Nephron progenitor cell (in vitro differentiated cells): Measurements from ENCODE around the gene SLC7A7.
"Not testable (repeated sequence)": the region's sequence is repeated elsewhere in the genome, so short reads cannot be mapped to it uniquely, and the experiment has no call there.

Experiments
- DNase-seq: peaks from one replicate; pipeline ENCODE4 v3.0.0; 2021
- H3K27ac Mint-ChIP-seq: 2 replicates; pipeline ENCODE4 v1.8.0; 2021; ENCODE audit warnings: mild to moderate bottlenecking, moderate library complexity, mixed read lengths
- H3K27me3 Mint-ChIP-seq: 2 replicates; pipeline ENCODE4 v1.8.0; 2021; ENCODE audit warnings: mild to moderate bottlenecking, low read depth, mixed read lengths; ENCODE audit not compliant: poor library complexity
- H3K36me3 Mint-ChIP-seq: 2 replicates; pipeline ENCODE4 v1.8.0; 2021; ENCODE audit warnings: low read depth, mixed read lengths
- H3K4me1 Mint-ChIP-seq: 2 replicates; pipeline ENCODE4 v1.8.0; 2021; ENCODE audit warnings: mixed read lengths
- H3K4me3 Mint-ChIP-seq: 2 replicates; pipeline ENCODE4 v1.8.0; 2021; ENCODE audit warnings: mild to moderate bottlenecking, moderate library complexity, mixed read lengths
- H3K9me3 Mint-ChIP-seq: 2 replicates; pipeline ENCODE4 v1.8.0; 2021; ENCODE audit warnings: mild to moderate bottlenecking, moderate library complexity, mixed read lengths
- TF ChIP-seq, protein P1 (sequence below): fragments of 200-600 bp; sonication (generic); IDR thresholded peaks from 2 replicates; pipeline ENCODE4 v1.5.0; 2021; ENCODE audit warnings: antibody characterized with exemption

SLC7A7 gene

DNA sequence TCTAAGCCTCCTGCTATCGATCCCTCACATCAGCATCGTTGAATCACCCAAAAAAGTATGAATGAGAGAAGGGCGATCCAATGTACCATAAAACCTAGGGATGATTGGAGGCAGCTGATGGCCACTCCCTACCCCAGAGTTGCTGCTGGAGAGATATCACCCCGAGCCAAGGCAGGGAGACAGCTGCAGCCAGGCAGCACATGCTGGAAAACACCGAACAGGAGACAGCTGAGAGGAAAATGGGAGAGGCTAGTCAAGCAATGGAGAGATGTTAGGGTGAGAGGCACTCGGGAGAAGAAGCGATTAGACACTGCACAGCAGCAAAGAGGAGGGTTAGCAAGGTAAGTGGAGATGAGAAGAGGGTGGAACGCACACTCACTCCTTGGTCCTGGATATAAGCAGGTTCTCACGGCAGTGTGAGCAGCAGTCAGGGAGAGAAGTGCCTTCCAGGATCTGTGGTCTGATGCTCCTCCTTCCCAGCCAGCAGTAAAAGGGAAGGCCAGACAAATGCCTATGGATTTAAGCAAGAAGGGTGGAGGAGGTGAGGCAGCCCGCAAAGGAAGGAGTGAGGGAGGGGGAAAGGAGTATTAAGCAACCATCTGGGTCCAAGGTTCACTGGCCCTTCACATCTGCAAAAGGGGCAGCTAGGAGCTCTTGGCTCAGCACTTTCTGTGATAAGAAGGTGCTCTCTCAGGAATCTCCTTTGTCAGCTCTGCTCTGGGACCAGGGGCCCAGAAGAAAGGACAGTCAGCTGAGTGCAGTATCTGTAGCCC is at the start of gene SLC7A7:
SLC7A7 (minus strand) TSS at position 495 of the 773 bp plus-strand sequence. CDS start 2,037 bp downstream, outside the sequence.
- peak within 1 kb of the TSS; percentile 65 for H3K27ac Mint-ChIP-seq
- DNase-seq = no peak
- H3K36me3 Mint-ChIP-seq = no peaks in the 10 kb centered on the region
- no peaks in the 10 kb centered on the region for H3K9me3 Mint-ChIP-seq
- H3K4me3 Mint-ChIP-seq = peak within 1 kb of the TSS; percentile 54
- peaks cover 13% of the 10 kb centered on the region for H3K27me3 Mint-ChIP-seq
- TF ChIP-seq, protein P1, sequence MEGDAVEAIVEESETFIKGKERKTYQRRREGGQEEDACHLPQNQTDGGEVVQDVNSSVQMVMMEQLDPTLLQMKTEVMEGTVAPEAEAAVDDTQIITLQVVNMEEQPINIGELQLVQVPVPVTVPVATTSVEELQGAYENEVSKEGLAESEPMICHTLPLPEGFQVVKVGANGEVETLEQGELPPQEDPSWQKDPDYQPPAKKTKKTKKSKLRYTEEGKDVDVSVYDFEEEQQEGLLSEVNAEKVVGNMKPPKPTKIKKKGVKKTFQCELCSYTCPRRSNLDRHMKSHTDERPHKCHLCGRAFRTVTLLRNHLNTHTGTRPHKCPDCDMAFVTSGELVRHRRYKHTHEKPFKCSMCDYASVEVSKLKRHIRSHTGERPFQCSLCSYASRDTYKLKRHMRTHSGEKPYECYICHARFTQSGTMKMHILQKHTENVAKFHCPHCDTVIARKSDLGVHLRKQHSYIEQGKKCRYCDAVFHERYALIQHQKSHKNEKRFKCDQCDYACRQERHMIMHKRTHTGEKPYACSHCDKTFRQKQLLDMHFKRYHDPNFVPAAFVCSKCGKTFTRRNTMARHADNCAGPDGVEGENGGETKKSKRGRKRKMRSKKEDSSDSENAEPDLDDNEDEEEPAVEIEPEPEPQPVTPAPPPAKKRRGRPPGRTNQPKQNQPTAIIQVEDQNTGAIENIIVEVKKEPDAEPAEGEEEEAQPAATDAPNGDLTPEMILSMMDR = no peak
- H3K4me1 Mint-ChIP-seq = peaks cover 34% of the 10 kb centered on the region

DNA sequence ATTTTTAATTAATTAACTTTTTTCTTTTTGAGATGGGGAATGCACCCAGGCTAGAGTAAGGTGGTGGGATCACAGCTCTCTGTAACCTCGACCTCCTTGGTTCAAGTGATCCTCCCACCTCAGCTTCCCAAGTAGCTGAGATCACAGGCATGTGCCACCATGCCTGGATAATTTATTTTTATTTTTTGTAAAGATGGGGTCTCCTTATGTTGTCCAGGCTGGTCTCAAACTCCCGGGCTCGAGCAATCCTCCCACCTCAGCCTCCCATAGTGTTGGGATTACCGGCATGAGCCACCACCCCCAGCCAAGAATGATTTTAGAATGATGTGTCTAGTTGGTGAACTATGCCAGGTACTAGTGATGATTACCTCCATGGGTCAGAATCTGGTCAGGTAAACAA is 49.7 kb upstream of the SLC7A7 start:
- TF ChIP-seq, protein P1 = no peak
- Mint-ChIP-seq H3K9me3 (peaks cover 4% of the 10 kb centered on the region), H3K36me3 (no peaks in the 10 kb centered on the region), H3K4me3 (no peak overlapping the region), H3K27me3 (peaks cover 3% of the 10 kb centered on the region), H3K27ac (no peak overlapping the region), H3K4me1 (peaks cover 6% of the 10 kb centered on the region)
- no peak for DNase-seq

DNA sequence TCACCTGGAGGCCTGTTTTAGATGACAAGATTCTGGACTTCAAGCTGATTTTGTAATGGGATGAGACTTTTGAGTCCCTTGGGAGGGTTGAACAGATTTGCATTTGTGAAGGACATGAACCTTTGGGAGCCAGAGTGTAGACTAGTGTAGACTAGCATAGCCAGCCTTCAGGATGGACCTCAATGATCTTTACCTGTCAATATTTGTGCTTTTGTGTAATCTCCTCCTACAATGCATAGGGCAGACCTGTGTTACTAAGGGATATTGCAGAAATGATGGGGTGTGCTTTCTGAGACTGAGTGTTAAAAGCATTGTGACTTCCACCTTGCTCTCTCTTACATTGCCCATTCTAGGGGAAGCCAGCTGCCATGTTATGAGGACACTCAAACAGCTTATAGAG is 46.4 kb upstream of the SLC7A7 start:
- peaks cover 4% of the 10 kb centered on the region for H3K9me3 Mint-ChIP-seq
- H3K4me3 Mint-ChIP-seq = no peak overlapping the region
- H3K27me3 Mint-ChIP-seq = peaks cover 3% of the 10 kb centered on the region
- TF ChIP-seq, protein P1 = no peak
- DNase-seq = no peak
- H3K27ac Mint-ChIP-seq = no peak overlapping the region
- H3K4me1 Mint-ChIP-seq = no peaks in the 10 kb centered on the region
- H3K36me3 Mint-ChIP-seq = no peaks in the 10 kb centered on the region

DNA sequence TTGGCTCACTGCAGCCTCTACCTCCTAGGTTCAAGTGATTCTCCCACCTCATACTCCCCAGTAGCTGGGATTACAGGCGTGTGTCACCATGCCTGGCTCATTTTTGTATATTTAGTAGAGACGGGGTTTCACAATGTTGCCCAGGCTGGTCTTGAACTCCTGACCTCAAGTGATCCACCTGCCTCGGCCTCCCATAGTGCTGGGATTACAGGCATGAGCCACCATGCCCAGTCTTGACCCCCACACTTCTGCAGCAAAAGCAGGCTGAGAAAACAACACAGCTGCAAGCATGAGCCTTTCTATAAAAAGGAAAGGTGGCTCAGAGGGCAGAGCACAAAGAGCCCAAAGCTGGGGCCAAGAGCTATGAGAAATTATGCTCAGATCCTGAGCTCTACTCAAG is 45.1 kb upstream of the SLC7A7 start:
- not testable (repeated sequence) for H3K9me3 Mint-ChIP-seq, H3K36me3 Mint-ChIP-seq, H3K27ac Mint-ChIP-seq

GRCh38 chr14:22856428-22856827 is 41.2 kb upstream of the SLC7A7 start:
- peaks cover 3% of the 10 kb centered on the region for H3K27me3 Mint-ChIP-seq
- peaks cover 9% of the 10 kb centered on the region for H3K4me1 Mint-ChIP-seq

More for the DNA sequence above, 45.1 kb upstream of the SLC7A7 start:
- DNase-seq, H3K4me1 Mint-ChIP-seq, H3K4me3 Mint-ChIP-seq, H3K27me3 Mint-ChIP-seq: not testable (repeated sequence)

GRCh38 chr14:22854963-22855724 is 39.9 kb upstream of the SLC7A7 start:
- H3K36me3 Mint-ChIP-seq = no peaks in the 10 kb centered on the region
- H3K4me1 Mint-ChIP-seq = peaks cover 9% of the 10 kb centered on the region
- no peak for DNase-seq

More at GRCh38 chr14:22856428-22856827, 41.2 kb upstream of the SLC7A7 start:
- peaks cover 4% of the 10 kb centered on the region for H3K9me3 Mint-ChIP-seq
- TF ChIP-seq, protein P1 = no peak
- H3K36me3 Mint-ChIP-seq = no peaks in the 10 kb centered on the region
- H3K4me3 Mint-ChIP-seq = no peak overlapping the region
- DNase-seq = no peak
- no peak overlapping the region for H3K27ac Mint-ChIP-seq

DNA sequence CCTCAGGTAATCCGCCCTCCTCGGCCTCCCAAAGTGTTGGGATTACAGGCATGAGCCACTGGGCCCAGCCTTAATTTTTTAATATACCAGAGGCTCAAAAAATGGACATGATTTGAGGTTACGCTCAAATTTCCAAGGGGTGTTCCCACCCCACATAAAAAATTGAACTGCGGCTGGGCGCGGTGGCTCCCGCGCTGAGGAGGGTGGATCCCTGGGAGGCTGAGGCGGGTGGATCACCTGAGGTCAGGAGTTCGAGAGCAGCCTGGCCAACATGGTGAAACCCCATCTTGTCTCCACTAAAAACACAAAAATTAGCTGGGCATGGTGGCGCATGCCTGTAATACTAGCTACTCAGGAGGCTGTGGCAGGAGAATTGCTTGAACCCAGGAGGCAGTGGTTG is 39.1 kb upstream of the SLC7A7 start:
- H3K27me3 Mint-ChIP-seq, H3K9me3 Mint-ChIP-seq, H3K4me3 Mint-ChIP-seq, DNase-seq, H3K27ac Mint-ChIP-seq, H3K36me3 Mint-ChIP-seq: not testable (repeated sequence)
- peaks cover 17% of the 10 kb centered on the region for H3K4me1 Mint-ChIP-seq

More at GRCh38 chr14:22854963-22855724, 39.9 kb upstream of the SLC7A7 start:
- Mint-ChIP-seq H3K27me3 (no peaks in the 10 kb centered on the region), H3K9me3 (peaks cover 4% of the 10 kb centered on the region), H3K4me3 (no peak overlapping the region), H3K27ac (no peak overlapping the region)
- TF ChIP-seq, protein P1 = no peak
